GM12874 (cell line): Measurements from ENCODE around the gene USP7.

Source experiments
- CTCF ChIP-seq: IDR thresholded peaks from 2 replicates; pipeline ENCODE4 v1.5.1; 2011; ENCODE audit warnings: low read depth, mild to moderate bottlenecking, control low read depth, low read length, moderate library complexity; ENCODE audit not compliant: insufficient read depth

USP7 gene

GRCh38 chr16:8989099-8989878, 25.6 kb upstream of the USP7 start:
- TF ChIP-seq CTCF, result no peak

- no peak for TF ChIP-seq CTCF
Observed at GRCh38 chr16:8986818-8987191, 23.1 kb upstream of the USP7 start.

GRCh38 chr16:8986111-8986510, 22.4 kb upstream of the USP7 start:
- TF ChIP-seq CTCF, result no peak

- no peak for TF ChIP-seq CTCF
Observed at GRCh38 chr16:8982816-8983215, 19.1 kb upstream of the USP7 start.

- TF ChIP-seq CTCF, result no peak
Observed at GRCh38 chr16:8975039-8975438, 11.3 kb upstream of the USP7 start.

GRCh38 chr16:8972843-8973586, 9.3 kb upstream of the USP7 start:
- no peak for TF ChIP-seq CTCF

- TF ChIP-seq CTCF, result no peak
Observed at GRCh38 chr16:8971416-8971815, 7.7 kb upstream of the USP7 start.
